ENCODE results near the gene HIGD2A. TPM values are rescaled to one million over a fixed set of nuclear protein-coding genes. Genes with fewer than 3 reads are reported as not detected.

HIGD2A gene
- total and polyA plus RNA-seq, 2 experiments from 2014 or later: 67.7 to 194 TPM

DNA sequence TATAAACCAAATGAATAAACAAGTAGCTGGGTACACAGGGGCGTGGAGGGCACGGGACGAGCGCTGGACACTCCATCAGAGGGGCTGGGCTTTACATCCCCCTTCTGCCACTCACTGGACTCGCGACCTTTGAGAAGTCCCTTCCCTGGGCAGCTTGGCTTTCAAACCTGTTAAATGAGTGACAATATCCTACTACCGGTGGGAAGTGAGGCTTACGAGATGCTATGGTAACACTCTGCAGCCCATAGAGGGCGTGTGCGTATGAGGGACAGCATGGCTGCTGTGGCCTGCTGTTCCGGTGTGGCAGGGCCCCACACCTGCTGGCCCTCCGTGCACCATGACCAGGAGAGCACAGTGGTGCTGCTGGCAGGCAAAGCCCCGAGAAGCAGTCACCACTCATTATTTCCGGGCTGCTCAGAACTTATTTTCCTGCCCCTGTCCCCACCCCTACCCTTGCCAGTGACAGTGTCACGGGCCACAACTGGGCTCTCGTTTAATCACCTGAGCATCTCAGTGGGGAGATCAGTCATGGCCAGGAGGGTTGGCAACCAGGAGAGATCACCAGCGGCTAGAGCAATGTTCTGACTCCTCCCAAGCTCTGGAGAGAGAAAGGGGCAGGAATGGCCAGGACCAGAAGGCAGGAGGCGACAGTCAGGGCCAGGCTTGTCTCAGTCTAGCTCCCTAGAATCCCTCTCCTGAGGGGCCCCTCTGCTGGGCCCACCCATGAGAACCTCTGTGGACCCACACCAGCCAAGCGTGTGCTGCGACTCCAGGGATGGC lies 17.3 kb downstream of the HIGD2A start:
- H3K4me1 Mint-ChIP-seq: peaks cover 16% of the 10 kb centered on the region
- no peak overlapping the region for H3K4me3 Mint-ChIP-seq

More for the DNA sequence above, 17.3 kb downstream of the HIGD2A start:
- Histone ChIP-seq H4K20me1 (replicated peaks; ENCODE audit: insufficient read depth) (no peaks in the 10 kb centered on the region; the same call in 1 of the 2 replicates), H3K9me2 (ENCODE audit: insufficient read depth) (no peaks in the 10 kb centered on the region), H3K36me3 (ENCODE audit: insufficient read depth) (no peaks in the 10 kb centered on the region), H3F3A (replicated peaks; ENCODE audit: low read depth) (no peaks in the 10 kb centered on the region), H3K27me3 (ENCODE audit: insufficient read depth) (no peaks in the 10 kb centered on the region), H3K4me3 (no peak overlapping the region), H2AFZ (no peak overlapping the region), H3K4me1 (ENCODE audit: insufficient read depth) (no peaks in the 10 kb centered on the region), H3K79me2 (replicated peaks; ENCODE audit: insufficient read depth) (no peaks in the 10 kb centered on the region), H3K4me2 (no peak overlapping the region), H3K27ac (ENCODE audit: low read depth) (0 out of 2 replicates have a peak overlapping the region, but pooled peaks have one; percentile 50)
- Mint-ChIP-seq H3K27ac (peak overlapping the region; percentile 52), H3K9me3 (no peaks in the 10 kb centered on the region), H3K36me3 (ENCODE audit: low read depth) (no peaks in the 10 kb centered on the region; the same call in 2 of the 3 replicates), H3K27me3 (ENCODE audit: insufficient read depth, low read depth, poor library complexity) (peaks cover 3% of the 10 kb centered on the region)
- ATAC-seq: peak; percentile 95
- DNase-seq (ENCODE audit: low spot score): peak; percentile 86
- TF ChIP-seq, protein P1, sequence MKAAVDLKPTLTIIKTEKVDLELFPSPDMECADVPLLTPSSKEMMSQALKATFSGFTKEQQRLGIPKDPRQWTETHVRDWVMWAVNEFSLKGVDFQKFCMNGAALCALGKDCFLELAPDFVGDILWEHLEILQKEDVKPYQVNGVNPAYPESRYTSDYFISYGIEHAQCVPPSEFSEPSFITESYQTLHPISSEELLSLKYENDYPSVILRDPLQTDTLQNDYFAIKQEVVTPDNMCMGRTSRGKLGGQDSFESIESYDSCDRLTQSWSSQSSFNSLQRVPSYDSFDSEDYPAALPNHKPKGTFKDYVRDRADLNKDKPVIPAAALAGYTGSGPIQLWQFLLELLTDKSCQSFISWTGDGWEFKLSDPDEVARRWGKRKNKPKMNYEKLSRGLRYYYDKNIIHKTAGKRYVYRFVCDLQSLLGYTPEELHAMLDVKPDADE (IDR thresholded peaks at IDR 0.05): no peak
- TF ChIP-seq, protein P2, sequence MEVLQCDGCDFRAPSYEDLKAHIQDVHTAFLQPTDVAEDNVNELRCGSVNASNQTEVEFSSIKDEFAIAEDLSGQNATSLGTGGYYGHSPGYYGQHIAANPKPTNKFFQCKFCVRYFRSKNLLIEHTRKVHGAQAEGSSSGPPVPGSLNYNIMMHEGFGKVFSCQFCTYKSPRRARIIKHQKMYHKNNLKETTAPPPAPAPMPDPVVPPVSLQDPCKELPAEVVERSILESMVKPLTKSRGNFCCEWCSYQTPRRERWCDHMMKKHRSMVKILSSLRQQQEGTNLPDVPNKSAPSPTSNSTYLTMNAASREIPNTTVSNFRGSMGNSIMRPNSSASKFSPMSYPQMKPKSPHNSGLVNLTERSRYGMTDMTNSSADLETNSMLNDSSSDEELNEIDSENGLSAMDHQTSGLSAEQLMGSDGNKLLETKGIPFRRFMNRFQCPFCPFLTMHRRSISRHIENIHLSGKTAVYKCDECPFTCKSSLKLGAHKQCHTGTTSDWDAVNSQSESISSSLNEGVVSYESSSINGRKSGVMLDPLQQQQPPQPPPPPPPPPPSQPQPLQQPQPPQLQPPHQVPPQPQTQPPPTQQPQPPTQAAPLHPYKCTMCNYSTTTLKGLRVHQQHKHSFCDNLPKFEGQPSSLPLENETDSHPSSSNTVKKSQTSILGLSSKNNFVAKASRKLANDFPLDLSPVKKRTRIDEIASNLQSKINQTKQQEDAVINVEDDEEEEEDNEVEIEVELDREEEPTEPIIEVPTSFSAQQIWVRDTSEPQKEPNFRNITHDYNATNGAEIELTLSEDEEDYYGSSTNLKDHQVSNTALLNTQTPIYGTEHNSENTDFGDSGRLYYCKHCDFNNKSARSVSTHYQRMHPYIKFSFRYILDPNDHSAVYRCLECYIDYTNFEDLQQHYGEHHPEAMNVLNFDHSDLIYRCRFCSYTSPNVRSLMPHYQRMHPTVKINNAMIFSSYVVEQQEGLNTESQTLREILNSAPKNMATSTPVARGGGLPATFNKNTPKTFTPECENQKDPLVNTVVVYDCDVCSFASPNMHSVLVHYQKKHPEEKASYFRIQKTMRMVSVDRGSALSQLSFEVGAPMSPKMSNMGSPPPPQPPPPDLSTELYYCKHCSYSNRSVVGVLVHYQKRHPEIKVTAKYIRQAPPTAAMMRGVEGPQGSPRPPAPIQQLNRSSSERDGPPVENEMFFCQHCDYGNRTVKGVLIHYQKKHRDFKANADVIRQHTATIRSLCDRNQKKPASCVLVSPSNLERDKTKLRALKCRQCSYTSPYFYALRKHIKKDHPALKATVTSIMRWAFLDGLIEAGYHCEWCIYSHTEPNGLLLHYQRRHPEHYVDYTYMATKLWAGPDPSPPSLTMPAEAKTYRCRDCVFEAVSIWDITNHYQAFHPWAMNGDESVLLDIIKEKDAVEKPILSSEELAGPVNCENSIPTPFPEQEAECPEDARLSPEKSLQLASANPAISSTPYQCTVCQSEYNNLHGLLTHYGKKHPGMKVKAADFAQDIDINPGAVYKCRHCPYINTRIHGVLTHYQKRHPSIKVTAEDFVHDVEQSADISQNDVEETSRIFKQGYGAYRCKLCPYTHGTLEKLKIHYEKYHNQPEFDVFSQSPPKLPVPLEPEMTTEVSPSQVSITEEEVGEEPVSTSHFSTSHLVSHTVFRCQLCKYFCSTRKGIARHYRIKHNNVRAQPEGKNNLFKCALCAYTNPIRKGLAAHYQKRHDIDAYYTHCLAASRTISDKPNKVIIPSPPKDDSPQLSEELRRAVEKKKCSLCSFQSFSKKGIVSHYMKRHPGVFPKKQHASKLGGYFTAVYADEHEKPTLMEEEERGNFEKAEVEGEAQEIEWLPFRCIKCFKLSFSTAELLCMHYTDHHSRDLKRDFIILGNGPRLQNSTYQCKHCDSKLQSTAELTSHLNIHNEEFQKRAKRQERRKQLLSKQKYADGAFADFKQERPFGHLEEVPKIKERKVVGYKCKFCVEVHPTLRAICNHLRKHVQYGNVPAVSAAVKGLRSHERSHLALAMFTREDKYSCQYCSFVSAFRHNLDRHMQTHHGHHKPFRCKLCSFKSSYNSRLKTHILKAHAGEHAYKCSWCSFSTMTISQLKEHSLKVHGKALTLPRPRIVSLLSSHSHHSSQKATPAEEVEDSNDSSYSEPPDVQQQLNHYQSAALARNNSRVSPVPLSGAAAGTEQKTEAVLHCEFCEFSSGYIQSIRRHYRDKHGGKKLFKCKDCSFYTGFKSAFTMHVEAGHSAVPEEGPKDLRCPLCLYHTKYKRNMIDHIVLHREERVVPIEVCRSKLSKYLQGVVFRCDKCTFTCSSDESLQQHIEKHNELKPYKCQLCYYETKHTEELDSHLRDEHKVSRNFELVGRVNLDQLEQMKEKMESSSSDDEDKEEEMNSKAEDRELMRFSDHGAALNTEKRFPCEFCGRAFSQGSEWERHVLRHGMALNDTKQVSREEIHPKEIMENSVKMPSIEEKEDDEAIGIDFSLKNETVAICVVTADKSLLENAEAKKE (CRISPR knock-in tag; IDR thresholded peaks at IDR 0.05): no peak
- TF ChIP-seq, protein P3, sequence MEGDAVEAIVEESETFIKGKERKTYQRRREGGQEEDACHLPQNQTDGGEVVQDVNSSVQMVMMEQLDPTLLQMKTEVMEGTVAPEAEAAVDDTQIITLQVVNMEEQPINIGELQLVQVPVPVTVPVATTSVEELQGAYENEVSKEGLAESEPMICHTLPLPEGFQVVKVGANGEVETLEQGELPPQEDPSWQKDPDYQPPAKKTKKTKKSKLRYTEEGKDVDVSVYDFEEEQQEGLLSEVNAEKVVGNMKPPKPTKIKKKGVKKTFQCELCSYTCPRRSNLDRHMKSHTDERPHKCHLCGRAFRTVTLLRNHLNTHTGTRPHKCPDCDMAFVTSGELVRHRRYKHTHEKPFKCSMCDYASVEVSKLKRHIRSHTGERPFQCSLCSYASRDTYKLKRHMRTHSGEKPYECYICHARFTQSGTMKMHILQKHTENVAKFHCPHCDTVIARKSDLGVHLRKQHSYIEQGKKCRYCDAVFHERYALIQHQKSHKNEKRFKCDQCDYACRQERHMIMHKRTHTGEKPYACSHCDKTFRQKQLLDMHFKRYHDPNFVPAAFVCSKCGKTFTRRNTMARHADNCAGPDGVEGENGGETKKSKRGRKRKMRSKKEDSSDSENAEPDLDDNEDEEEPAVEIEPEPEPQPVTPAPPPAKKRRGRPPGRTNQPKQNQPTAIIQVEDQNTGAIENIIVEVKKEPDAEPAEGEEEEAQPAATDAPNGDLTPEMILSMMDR (conservative IDR thresholded peaks at IDR 0.05; ENCODE audit: low read depth in 2 of 2): peak; percentile 56 to 84
- TF ChIP-seq NANOG (IDR thresholded peaks at IDR 0.05; ENCODE audit: borderline replicate concordance) (no peak), POLR2AphosphoS5 (IDR thresholded peaks at IDR 0.05; ENCODE audit: low read depth) (no peak), EZH2 (IDR thresholded peaks at IDR 0.05; ENCODE audit: low read depth, unreplicated experiment) (no peak), EZH2phosphoT487 (IDR thresholded peaks at IDR 0.05; ENCODE audit: unreplicated experiment) (no peak), JUNB (IDR thresholded peaks at IDR 0.05; ENCODE audit: unreplicated experiment) (no peak), ZNF114 (CRISPR knock-in tag; IDR thresholded peaks at IDR 0.05) (no peak), CREB1 (CRISPR knock-in tag; IDR thresholded peaks at IDR 0.05; ENCODE audit: low read depth) (peak; percentile 8; the same call in 1 of the 2 replicates)
- TF ChIP-seq, protein P4, sequence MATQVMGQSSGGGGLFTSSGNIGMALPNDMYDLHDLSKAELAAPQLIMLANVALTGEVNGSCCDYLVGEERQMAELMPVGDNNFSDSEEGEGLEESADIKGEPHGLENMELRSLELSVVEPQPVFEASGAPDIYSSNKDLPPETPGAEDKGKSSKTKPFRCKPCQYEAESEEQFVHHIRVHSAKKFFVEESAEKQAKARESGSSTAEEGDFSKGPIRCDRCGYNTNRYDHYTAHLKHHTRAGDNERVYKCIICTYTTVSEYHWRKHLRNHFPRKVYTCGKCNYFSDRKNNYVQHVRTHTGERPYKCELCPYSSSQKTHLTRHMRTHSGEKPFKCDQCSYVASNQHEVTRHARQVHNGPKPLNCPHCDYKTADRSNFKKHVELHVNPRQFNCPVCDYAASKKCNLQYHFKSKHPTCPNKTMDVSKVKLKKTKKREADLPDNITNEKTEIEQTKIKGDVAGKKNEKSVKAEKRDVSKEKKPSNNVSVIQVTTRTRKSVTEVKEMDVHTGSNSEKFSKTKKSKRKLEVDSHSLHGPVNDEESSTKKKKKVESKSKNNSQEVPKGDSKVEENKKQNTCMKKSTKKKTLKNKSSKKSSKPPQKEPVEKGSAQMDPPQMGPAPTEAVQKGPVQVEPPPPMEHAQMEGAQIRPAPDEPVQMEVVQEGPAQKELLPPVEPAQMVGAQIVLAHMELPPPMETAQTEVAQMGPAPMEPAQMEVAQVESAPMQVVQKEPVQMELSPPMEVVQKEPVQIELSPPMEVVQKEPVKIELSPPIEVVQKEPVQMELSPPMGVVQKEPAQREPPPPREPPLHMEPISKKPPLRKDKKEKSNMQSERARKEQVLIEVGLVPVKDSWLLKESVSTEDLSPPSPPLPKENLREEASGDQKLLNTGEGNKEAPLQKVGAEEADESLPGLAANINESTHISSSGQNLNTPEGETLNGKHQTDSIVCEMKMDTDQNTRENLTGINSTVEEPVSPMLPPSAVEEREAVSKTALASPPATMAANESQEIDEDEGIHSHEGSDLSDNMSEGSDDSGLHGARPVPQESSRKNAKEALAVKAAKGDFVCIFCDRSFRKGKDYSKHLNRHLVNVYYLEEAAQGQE (IDR thresholded peaks at IDR 0.05; ENCODE audit: unreplicated experiment): no peak

Measured in GM23338 (cell line).